ENCODE results near the gene BMP6. TPM values are rescaled to one million over a fixed set of nuclear protein-coding genes. Genes with fewer than 3 reads are reported as not detected.

BMP6 gene
- total RNA-seq, 1 donor from 2014 or later = 0.41 TPM

DNA sequence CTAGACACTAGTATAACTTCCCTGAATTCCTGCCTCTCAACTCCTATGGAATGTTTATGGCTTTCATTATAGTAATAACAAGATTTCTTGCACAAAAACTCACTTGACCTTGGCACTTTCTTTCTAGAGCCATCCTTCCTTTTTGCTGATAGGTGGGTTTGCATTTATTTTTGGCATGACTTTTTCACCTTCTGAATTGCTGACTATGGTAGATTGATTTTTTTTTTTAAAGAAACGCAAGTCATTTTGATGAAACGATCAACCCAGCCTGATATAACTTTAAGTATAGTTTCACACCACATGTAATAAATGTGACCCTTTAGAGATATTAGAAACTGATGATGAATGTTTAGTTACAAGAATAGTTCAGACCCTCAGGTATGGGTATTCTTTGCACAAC lies 61.8 kb downstream of the BMP6 start:
- no peak for TF ChIP-seq EZH2 (IDR thresholded peaks at IDR 0.05)
- no peak for TF ChIP-seq EZH2phosphoT487 (IDR thresholded peaks at IDR 0.05)
- TF ChIP-seq, protein P1, sequence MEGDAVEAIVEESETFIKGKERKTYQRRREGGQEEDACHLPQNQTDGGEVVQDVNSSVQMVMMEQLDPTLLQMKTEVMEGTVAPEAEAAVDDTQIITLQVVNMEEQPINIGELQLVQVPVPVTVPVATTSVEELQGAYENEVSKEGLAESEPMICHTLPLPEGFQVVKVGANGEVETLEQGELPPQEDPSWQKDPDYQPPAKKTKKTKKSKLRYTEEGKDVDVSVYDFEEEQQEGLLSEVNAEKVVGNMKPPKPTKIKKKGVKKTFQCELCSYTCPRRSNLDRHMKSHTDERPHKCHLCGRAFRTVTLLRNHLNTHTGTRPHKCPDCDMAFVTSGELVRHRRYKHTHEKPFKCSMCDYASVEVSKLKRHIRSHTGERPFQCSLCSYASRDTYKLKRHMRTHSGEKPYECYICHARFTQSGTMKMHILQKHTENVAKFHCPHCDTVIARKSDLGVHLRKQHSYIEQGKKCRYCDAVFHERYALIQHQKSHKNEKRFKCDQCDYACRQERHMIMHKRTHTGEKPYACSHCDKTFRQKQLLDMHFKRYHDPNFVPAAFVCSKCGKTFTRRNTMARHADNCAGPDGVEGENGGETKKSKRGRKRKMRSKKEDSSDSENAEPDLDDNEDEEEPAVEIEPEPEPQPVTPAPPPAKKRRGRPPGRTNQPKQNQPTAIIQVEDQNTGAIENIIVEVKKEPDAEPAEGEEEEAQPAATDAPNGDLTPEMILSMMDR (IDR thresholded peaks at IDR 0.05) = no peak
- Mint-ChIP-seq H3K27me3 (ENCODE audit: insufficient read depth, low read depth) (no peaks in the 10 kb centered on the region), H3K9me3 (no peaks in the 10 kb centered on the region)

GRCh38 chr6:7794509-7794908 lies 68.6 kb downstream of the BMP6 start:
- Mint-ChIP-seq H3K36me3 (peaks cover 1% of the 10 kb centered on the region), H3K9me3 (no peaks in the 10 kb centered on the region), H3K27me3 (ENCODE audit: insufficient read depth, low read depth) (no peaks in the 10 kb centered on the region), H3K27ac (no peak overlapping the region), H3K4me1 (no peaks in the 10 kb centered on the region), H3K4me3 (no peak overlapping the region)
- no peaks in the 10 kb centered on the region for H3F3A ChIP-seq (ENCODE audit: low read depth)
- no peak overlapping the region for H3K4me3 ChIP-seq
- H4K20me1 ChIP-seq (ENCODE audit: low read depth) = no peaks in the 10 kb centered on the region
- TF ChIP-seq EZH2phosphoT487 (IDR thresholded peaks at IDR 0.05) = no peak
- TF ChIP-seq EZH2 (IDR thresholded peaks at IDR 0.05) = no peak
- TF ChIP-seq, protein P1 (IDR thresholded peaks at IDR 0.05) = no peak
- no peaks in the 10 kb centered on the region for H3K9me3 ChIP-seq (ENCODE audit: low read depth)
- no peak for DNase-seq (ENCODE audit: low spot score)
- no peak overlapping the region for H2AFZ ChIP-seq (replicated peaks)
- H3K9ac ChIP-seq = no peak overlapping the region
- no peaks in the 10 kb centered on the region for H3K36me3 ChIP-seq
- H3K79me2 ChIP-seq (ENCODE audit: low read depth) = no peaks in the 10 kb centered on the region
- no peak overlapping the region for H3K4me2 ChIP-seq
- H3K27ac ChIP-seq = no peak overlapping the region
- H3K4me1 ChIP-seq = no peaks in the 10 kb centered on the region
- H3K27me3 ChIP-seq = no peaks in the 10 kb centered on the region

More for the DNA sequence above, 61.8 kb downstream of the BMP6 start:
- no peaks in the 10 kb centered on the region for H3K27me3 ChIP-seq
- H3K36me3 Mint-ChIP-seq = no peaks in the 10 kb centered on the region
- no peak overlapping the region for H2AFZ ChIP-seq (replicated peaks)
- H3K9ac ChIP-seq = no peak overlapping the region
- H3K4me3 ChIP-seq = no peak overlapping the region
- no peaks in the 10 kb centered on the region for H3K9me3 ChIP-seq (ENCODE audit: low read depth)
- no peaks in the 10 kb centered on the region for H3F3A ChIP-seq (ENCODE audit: low read depth)
- H3K27ac ChIP-seq = no peak overlapping the region
- H3K36me3 ChIP-seq = no peaks in the 10 kb centered on the region
- H3K4me1 Mint-ChIP-seq = peaks cover 3% of the 10 kb centered on the region
- no peaks in the 10 kb centered on the region for H3K79me2 ChIP-seq (ENCODE audit: low read depth)
- no peak overlapping the region for H3K4me3 Mint-ChIP-seq
- DNase-seq (ENCODE audit: low spot score) = no peak
- no peaks in the 10 kb centered on the region for H3K4me1 ChIP-seq
- no peak overlapping the region for H3K27ac Mint-ChIP-seq
- no peaks in the 10 kb centered on the region for H4K20me1 ChIP-seq (ENCODE audit: low read depth)
- no peak overlapping the region for H3K4me2 ChIP-seq

- H3K4me1 ChIP-seq = no peaks in the 10 kb centered on the region
- H3K79me2 ChIP-seq (ENCODE audit: low read depth) = no peaks in the 10 kb centered on the region
- Mint-ChIP-seq H3K27ac (no peak overlapping the region), H3K27me3 (ENCODE audit: insufficient read depth, low read depth) (no peaks in the 10 kb centered on the region), H3K9me3 (no peaks in the 10 kb centered on the region), H3K4me1 (no peaks in the 10 kb centered on the region), H3K36me3 (peaks cover 1% of the 10 kb centered on the region), H3K4me3 (no peak overlapping the region)
- no peak overlapping the region for H2AFZ ChIP-seq (replicated peaks)
- DNase-seq (ENCODE audit: low spot score) = no peak
- H3K4me3 ChIP-seq = no peak overlapping the region
- H3K9me3 ChIP-seq (ENCODE audit: low read depth) = no peaks in the 10 kb centered on the region
- no peaks in the 10 kb centered on the region for H3K27me3 ChIP-seq
- H3K36me3 ChIP-seq = no peaks in the 10 kb centered on the region
- TF ChIP-seq, protein P1 (IDR thresholded peaks at IDR 0.05) = no peak
- no peak for TF ChIP-seq EZH2phosphoT487 (IDR thresholded peaks at IDR 0.05)
- TF ChIP-seq EZH2 (IDR thresholded peaks at IDR 0.05) = no peak
- H3K9ac ChIP-seq = no peak overlapping the region
- no peak overlapping the region for H3K4me2 ChIP-seq
- H3K27ac ChIP-seq = no peak overlapping the region
- H4K20me1 ChIP-seq (ENCODE audit: low read depth) = no peaks in the 10 kb centered on the region
- no peaks in the 10 kb centered on the region for H3F3A ChIP-seq (ENCODE audit: low read depth)
Measured at GRCh38 chr6:7797386-7797785, 71.5 kb downstream of the BMP6 start.
